GM04503 (cell line): Measurements from ENCODE around the gene SSH3.
"Not testable (repeated sequence)": the region's sequence is repeated elsewhere in the genome, so short reads cannot be mapped to it uniquely, and the experiment has no call there.

Source experiments
- DNase-seq: peaks from one replicate; pipeline ENCODE4 v3.0.0-alpha.2; 2012; ENCODE audit warnings: low read depth

The SSH3 gene

GRCh38 chr11:67312187-67313021 is 9.1 kb downstream of the SSH3 start:
- DNase-seq: no peak

DNA sequence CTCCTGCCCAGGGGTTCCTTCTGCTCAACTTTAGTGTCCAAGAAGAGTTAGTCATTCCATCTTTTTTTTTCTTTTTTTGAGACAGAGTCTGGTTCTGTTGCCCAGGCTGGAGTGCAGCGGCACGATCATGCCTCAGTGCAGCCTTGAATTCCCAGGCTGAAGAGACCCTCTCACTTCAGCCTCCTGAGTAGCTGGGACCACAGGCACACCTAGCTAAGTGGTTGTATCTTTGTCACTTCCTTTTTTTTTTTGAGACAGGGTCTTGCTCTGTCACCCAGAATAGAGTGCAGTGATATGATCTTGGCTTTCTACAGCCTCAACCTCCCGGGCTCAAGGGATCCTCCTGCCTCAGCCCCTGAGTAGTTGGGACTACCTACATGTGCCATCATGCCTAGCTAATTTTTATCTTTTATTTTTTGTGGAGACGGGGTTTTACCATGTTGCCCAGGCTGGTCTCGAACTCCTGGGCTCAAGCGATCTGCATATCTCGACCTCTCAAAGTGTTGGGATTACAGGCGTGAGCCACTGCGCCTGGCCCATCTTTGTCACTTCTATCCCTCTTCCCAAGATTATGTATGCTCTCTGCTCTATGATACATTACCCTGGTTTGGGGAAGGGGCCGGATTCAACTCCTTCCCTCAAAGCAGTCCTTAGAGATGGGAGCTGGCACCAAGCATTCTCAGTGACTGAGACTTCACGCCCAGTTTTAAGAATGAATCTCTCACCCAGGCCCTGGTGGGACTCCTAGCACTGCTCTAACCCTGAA is 10.0 kb downstream of the SSH3 start:
- DNase-seq: no peak

DNA sequence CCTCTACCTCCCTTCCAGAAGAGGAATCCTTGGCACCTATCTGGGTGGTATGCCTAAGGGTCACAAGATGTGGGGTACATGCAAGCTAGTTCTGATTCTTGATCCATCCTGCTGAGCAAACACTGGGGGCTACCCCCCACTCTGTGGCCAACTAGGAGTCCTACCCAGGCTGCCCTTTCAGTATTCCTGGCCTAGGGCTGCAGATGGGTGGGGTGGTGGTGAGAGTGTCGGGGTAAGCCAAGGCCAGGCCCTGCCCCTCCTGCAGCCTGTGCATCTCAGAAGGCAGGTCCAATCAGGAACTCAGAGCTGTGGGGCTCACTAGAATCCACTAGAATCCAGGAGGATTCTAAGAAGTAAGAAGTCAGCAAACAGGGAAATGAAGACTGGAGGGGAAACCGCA is 10.9 kb downstream of the SSH3 start:
- DNase-seq: no peak

- DNase-seq: no peak
Measured at GRCh38 chr11:67315325-67315909, 12.1 kb downstream of the SSH3 start.

GRCh38 chr11:67316882-67317204 is 13.5 kb downstream of the SSH3 start:
- DNase-seq: no peak

GRCh38 chr11:67317205-67317887 is 14.0 kb downstream of the SSH3 start:
- DNase-seq: peak; percentile 48

GRCh38 chr11:67317888-67318555 is 14.7 kb downstream of the SSH3 start:
- no peak for DNase-seq

DNA sequence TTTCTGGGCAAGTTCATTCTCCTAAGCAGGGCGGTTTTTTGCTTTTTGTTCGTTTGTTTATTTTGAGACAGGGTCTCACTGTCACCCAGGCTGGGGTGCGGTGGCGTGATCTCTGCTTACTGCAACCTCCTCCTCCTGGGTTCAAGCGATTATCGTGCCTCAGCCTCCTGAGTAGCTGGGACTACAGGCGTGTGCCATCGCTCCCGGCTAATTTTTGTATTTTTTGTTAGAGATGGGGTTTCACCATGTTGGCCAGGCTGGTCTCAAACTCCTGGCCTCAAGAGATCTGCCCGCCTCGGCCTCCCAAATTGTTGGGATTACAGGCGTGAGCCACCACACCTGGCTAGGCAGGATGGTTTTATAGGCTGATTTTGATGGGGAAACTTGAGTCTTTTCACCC is 15.5 kb downstream of the SSH3 start:
- not testable (repeated sequence) for DNase-seq

- no peak for DNase-seq
Measured at GRCh38 chr11:67320011-67320410, 16.7 kb downstream of the SSH3 start.

GRCh38 chr11:67320691-67321090 is 17.4 kb downstream of the SSH3 start:
- DNase-seq: no peak

DNA sequence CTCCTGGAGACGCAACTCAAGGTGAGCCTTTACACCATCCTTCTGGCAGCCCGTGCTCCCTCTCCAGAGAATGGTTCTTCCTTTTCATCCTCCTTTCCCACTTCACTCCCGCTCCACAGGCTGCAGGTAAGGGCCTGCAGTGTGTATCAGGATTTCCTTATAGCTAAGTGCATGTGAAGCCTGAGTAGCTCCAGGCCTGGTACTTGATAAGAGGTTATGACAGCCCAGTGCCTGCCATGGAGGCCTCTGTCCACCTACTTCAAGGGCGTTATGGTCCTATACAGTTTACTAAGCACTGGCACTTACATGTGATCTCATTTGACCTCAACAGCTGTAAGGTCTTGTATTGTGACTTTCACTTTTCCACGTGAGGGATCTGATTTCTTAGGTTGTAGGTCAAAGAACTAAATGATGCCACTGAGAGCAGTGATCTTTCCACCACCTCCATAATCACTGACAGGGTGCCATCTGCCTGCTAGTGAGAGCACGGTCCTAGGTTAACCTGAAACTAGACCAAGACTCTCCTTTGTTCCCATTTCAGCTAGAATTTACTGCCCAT is 18.1 kb downstream of the SSH3 start:
- no peak for DNase-seq

- DNase-seq: no peak
Measured at GRCh38 chr11:67322049-67322448, 18.7 kb downstream of the SSH3 start.

DNA sequence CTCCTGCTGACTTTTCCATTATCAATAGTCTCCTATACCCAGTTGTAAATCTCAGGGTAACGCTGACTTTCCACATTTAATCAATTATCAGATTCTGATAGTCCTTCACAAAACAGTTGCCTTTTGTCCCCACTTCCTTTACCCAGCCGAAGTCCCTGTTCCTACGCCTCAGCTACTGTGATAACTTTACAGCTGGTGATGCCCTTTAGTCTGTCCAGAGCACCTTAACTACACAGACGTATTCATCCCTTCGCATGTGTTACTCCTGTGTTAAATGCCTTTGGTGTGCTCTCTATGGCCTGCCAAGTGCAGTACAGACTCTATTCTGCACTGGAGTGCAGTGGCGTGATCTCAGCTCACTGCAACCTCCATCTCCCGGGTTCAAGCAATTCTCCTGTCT is 20.2 kb downstream of the SSH3 start:
- DNase-seq: no peak

- DNase-seq: no peak
Measured at GRCh38 chr11:67332081-67332691, 28.9 kb downstream of the SSH3 start.

DNA sequence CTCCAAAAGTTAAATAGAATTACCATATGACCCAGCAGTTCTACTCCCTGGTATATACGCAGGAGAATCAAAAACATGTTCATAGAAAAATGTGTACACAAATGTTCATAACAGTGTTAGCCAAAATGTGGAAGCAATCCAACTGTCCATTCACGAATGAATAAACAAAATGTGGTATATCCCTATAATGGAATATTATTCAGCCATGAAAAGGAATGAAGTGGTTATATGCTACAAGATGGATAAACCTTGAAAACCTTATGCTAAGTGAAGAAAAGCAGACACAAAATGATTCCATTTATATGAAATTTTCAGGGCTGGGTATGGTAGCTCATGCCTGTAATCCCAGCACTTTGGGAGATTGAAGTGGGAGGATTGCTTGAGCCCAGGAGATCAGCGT is 33.9 kb downstream of the SSH3 start:
- no peak for DNase-seq

DNA sequence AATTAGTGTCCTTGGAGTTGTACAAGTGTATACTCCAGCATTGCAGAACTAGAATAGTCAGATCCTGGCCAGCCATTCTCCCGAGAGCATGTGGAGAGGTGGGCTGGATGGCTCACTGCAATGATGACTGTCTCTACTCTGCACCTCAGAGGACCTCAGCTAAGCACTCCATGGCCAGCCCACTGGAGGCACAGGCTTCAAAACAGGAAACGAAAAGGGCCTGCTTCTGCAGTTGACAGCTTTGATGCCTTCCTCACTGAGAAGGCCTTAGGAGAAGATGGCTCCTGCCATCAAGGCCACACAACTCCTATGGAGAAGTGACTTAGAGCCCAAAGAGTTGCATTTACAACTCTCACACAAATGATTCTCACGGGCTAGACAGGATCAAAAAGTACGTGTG is 40.9 kb downstream of the SSH3 start:
- no peak for DNase-seq

GRCh38 chr11:67345247-67345919 is 42.1 kb downstream of the SSH3 start:
- no peak for DNase-seq

DNA sequence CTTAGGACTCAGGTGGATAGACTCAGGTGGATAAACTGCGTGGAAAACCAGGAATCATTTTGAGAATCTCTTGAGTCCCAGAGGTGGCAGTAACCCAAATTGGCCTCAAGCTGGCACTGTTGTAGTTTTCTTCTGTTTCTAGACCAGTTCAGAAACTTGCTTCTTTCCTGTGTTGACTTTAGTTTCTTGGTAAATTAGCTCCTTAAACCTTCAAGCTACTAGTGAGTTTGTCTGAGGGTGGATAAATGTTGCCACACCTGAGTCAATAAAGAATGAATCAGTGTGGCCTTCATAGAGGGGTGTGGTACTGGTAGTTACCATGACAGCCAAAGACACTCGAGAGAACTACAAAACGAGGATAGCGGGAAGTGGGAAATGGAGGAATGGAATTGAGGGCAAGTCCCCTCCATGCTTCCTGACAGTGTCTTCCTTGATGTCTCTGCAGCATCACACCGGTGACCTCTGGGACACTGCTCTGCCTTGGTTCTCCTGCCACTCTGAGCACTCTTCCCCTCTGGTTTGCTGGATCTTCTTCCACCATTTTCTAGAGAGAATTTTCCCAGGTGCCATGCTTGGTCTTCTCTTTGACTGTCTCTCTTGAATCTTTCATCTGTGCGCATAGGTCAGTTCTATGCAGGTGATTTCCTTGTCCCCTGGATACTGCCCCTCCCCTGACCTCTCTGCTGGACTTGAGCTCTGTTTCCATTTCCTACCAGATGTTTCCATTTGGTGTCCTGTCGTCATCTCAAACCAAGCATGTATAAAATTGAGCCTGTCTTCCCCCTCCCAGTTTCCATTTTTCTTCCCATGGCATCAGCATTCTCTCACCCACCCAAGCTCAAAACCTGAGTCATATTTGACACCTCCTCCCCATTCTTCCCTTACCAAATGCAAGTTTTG is 42.8 kb downstream of the SSH3 start:
- DNase-seq: no peak

GRCh38 chr11:67347964-67348749 is 44.8 kb downstream of the SSH3 start:
- no peak for DNase-seq
